ENCODE results near the gene STK32A.

DNA sequence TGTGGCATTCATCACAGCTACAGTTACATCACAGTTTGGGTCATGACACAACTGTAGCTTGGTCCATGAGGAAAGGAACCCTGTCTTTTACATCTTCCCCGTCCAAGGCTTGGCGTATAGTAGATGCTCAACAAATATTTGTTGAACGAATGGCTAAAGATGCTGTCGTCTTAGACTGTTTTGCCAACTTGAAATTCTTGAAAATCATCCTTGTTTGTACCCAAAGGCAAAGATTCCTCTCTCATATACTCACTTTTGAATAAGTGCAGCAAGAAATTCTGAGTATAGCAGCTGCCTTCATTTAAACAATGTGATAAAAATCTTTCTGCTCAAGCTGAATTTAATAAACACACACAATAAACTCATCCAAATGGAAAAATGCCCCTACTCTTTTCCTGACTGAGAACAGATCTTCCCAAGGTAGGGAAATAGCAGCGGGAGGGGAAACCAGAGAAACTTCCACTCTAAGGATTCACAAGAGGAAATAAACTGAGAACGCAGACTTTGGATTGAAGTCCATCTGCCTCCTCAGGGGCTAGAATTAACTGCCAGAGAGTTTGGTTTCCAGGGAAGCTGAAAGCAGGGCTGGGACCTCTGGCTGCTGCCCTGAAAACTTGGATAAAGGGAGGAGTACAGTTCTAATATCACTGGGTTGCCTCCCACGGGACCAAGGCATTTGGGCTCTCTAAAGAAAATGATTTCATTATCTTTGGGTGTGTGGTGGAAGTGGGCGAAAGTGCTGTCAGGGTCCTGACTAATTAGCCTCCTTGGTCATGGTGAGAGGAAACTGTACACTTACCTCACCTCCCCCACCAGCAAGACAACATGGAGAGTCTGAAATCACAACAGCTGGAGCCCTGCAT, 175.9 kb downstream of the STK32A start:
- TF ChIP-seq EHMT2 (IDR thresholded peaks at IDR 0.05; ENCODE audit: low read depth) (no peak), SMC3 (IDR thresholded peaks at IDR 0.05) (no peak), EP300 (IDR thresholded peaks at IDR 0.05) (no peak), RFX5 (IDR thresholded peaks at IDR 0.05) (no peak)
- TF ChIP-seq, protein P1, sequence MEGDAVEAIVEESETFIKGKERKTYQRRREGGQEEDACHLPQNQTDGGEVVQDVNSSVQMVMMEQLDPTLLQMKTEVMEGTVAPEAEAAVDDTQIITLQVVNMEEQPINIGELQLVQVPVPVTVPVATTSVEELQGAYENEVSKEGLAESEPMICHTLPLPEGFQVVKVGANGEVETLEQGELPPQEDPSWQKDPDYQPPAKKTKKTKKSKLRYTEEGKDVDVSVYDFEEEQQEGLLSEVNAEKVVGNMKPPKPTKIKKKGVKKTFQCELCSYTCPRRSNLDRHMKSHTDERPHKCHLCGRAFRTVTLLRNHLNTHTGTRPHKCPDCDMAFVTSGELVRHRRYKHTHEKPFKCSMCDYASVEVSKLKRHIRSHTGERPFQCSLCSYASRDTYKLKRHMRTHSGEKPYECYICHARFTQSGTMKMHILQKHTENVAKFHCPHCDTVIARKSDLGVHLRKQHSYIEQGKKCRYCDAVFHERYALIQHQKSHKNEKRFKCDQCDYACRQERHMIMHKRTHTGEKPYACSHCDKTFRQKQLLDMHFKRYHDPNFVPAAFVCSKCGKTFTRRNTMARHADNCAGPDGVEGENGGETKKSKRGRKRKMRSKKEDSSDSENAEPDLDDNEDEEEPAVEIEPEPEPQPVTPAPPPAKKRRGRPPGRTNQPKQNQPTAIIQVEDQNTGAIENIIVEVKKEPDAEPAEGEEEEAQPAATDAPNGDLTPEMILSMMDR (IDR thresholded peaks at IDR 0.05), result no peak

Measured in A549 (cell line).